ENCODE measurements around the gene KRTAP11-1.

DNA sequence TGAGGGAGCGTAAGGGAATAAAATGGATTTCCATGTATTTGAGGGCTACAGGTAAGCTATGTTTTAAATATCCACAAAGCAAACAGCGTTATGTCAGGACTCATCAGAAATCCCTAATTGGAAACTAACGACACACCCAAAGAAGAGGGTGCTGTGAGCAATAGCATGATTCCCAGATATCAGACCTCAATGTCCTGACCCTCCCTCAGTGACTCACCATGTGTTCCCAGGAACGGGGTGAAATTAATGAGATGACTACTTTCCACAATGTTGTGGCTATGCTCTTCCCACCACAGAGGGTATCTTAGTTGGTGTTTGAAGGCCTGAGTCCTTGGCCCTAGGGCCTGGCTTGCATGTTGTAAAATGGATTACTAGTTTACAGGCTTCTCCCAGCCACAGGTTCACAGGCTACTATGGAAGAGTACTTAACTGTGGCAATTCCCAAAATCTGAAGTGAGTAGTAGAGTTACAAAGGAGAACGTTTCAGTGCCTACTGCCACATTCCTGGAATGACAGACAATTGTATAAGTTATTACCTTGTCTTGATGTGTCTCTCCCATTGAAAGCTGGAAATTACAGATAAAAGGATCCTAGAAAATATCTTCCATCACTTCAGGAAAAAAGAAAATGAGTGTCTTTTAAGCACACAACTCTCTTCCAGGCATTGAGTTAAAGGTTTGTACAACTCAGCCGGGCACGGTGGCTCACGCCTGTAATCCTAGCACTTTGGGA, 1.7 kb upstream of the KRTAP11-1 start:
- TF ChIP-seq, protein P1, sequence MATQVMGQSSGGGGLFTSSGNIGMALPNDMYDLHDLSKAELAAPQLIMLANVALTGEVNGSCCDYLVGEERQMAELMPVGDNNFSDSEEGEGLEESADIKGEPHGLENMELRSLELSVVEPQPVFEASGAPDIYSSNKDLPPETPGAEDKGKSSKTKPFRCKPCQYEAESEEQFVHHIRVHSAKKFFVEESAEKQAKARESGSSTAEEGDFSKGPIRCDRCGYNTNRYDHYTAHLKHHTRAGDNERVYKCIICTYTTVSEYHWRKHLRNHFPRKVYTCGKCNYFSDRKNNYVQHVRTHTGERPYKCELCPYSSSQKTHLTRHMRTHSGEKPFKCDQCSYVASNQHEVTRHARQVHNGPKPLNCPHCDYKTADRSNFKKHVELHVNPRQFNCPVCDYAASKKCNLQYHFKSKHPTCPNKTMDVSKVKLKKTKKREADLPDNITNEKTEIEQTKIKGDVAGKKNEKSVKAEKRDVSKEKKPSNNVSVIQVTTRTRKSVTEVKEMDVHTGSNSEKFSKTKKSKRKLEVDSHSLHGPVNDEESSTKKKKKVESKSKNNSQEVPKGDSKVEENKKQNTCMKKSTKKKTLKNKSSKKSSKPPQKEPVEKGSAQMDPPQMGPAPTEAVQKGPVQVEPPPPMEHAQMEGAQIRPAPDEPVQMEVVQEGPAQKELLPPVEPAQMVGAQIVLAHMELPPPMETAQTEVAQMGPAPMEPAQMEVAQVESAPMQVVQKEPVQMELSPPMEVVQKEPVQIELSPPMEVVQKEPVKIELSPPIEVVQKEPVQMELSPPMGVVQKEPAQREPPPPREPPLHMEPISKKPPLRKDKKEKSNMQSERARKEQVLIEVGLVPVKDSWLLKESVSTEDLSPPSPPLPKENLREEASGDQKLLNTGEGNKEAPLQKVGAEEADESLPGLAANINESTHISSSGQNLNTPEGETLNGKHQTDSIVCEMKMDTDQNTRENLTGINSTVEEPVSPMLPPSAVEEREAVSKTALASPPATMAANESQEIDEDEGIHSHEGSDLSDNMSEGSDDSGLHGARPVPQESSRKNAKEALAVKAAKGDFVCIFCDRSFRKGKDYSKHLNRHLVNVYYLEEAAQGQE (IDR thresholded peaks at IDR 0.05; ENCODE audit: insufficient replicate concordance, low read depth) = no peak
- TF ChIP-seq, protein P2, sequence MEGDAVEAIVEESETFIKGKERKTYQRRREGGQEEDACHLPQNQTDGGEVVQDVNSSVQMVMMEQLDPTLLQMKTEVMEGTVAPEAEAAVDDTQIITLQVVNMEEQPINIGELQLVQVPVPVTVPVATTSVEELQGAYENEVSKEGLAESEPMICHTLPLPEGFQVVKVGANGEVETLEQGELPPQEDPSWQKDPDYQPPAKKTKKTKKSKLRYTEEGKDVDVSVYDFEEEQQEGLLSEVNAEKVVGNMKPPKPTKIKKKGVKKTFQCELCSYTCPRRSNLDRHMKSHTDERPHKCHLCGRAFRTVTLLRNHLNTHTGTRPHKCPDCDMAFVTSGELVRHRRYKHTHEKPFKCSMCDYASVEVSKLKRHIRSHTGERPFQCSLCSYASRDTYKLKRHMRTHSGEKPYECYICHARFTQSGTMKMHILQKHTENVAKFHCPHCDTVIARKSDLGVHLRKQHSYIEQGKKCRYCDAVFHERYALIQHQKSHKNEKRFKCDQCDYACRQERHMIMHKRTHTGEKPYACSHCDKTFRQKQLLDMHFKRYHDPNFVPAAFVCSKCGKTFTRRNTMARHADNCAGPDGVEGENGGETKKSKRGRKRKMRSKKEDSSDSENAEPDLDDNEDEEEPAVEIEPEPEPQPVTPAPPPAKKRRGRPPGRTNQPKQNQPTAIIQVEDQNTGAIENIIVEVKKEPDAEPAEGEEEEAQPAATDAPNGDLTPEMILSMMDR (IDR thresholded peaks at IDR 0.05; ENCODE audit: insufficient read depth, low read length) = no peak
- TF ChIP-seq POLR2AphosphoS5 (IDR thresholded peaks at IDR 0.05; ENCODE audit: low read depth) (no peak), SPI1 (IDR thresholded peaks at IDR 0.05; ENCODE audit: borderline replicate concordance, low read depth) (no peak)

All from HL-60 (cell line).